Activated naive CD8-positive, alpha-beta T cell treated with anti-CD3 and anti-CD28 coated beads for 36 hours (primary cell): ENCODE results near the gene OTULIN. TPM values are rescaled to one million over a fixed set of nuclear protein-coding genes. Genes with fewer than 3 reads are reported as not detected.

Experiments
- DNase-seq: peaks from one replicate; pipeline ENCODE4 v3.0.0; 2021
- H3K27ac Mint-ChIP-seq: one replicate; pipeline ENCODE4 v1.8.0; 2022; ENCODE audit warnings: mild to moderate bottlenecking, moderate library complexity, mixed read lengths
- H3K27me3 Mint-ChIP-seq: one replicate; pipeline ENCODE4 v1.8.0; 2022; ENCODE audit warnings: mild to moderate bottlenecking, mixed read lengths
- H3K36me3 Mint-ChIP-seq: one replicate; pipeline ENCODE4 v1.8.0; 2021; ENCODE audit warnings: mild to moderate bottlenecking, mixed read lengths
- H3K4me1 Mint-ChIP-seq: one replicate; pipeline ENCODE4 v1.8.0; 2021; ENCODE audit warnings: mixed read lengths
- H3K4me3 Mint-ChIP-seq: one replicate; pipeline ENCODE4 v1.8.0; 2022; ENCODE audit warnings: mild to moderate bottlenecking, moderate library complexity, mixed read lengths
- H3K9me3 Mint-ChIP-seq: one replicate; pipeline ENCODE4 v1.8.0; 2022; ENCODE audit warnings: mixed read lengths
- total RNA-seq, 2 experiments: library from RNA; stranded (reverse); gene quantifications; one replicate each; pipeline ENCODE4 v1.2.3, GENCODE V29; 2021

Gene OTULIN
- total RNA-seq, 2 experiments from 2014 or later, result 68.9 TPM

DNA sequence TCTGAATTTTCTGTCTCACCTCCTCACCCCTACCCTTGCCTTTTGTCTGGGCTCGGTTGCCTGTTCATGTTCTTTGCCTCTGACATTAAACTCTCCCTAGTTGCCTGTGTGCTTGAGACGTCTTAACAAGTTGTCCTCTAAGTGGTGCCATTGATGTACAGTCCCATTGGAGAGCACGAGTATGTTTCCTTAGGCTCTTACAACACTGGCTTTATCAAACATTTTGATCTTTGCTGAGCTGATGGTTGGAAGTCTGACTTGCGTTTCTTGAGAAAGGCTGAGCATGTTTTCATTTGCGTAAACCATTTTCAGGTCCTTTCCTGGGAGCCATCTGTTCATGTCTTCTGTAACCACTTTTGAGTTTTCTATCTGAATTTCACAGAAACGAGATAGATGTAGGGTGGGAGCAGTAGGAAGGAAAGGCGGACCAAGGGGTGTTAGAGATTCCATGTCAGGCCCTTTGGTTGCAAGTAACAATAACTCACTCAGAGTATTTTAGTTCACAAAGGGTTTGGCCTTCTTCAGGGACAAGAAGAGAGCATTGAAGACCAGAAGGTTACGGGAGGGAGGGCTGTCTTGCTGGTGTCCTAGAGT, 35.4 kb downstream of the OTULIN start:
- Mint-ChIP-seq H3K9me3 (no peaks in the 10 kb centered on the region), H3K4me1 (peaks cover 50% of the 10 kb centered on the region), H3K4me3 (no peak overlapping the region), H3K27ac (no peak overlapping the region), H3K36me3 (peaks cover 73% of the 10 kb centered on the region), H3K27me3 (no peaks in the 10 kb centered on the region)
- DNase-seq, result no peak

GRCh38 chr5:14700478-14701436, 36.2 kb downstream of the OTULIN start:
- no peak for DNase-seq
- Mint-ChIP-seq H3K9me3 (no peaks in the 10 kb centered on the region), H3K27me3 (no peaks in the 10 kb centered on the region), H3K36me3 (peaks cover 79% of the 10 kb centered on the region), H3K4me1 (peaks cover 57% of the 10 kb centered on the region), H3K4me3 (no peak overlapping the region), H3K27ac (peak overlapping the region; percentile 49)

DNA sequence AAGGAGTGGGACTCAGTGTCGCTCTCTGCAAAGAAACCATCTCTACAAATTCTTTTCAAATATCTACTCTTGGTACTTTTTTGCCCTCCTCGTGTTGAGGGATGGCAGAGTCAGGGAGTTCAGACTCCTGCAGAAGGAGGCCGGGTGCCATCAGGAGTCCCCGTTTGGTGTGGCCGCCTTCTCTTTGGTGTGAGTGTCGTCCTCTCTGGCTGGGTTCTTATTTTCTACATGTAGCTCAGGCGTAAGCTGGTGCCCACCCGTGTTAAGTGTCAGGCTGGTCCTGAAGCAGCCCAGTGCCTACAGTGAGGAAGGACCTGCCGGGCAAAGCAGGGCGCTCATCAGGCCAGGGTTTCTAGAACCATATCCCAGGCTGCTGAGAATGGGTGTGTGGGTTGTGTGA, 37.0 kb downstream of the OTULIN start:
- H3K9me3 Mint-ChIP-seq, result no peaks in the 10 kb centered on the region
- H3K4me3 Mint-ChIP-seq, result no peak overlapping the region
- no peaks in the 10 kb centered on the region for H3K27me3 Mint-ChIP-seq
- no peak for DNase-seq
- peaks cover 64% of the 10 kb centered on the region for H3K4me1 Mint-ChIP-seq
- H3K27ac Mint-ChIP-seq, result peak overlapping the region; percentile 9
- peaks cover 80% of the 10 kb centered on the region for H3K36me3 Mint-ChIP-seq

DNA sequence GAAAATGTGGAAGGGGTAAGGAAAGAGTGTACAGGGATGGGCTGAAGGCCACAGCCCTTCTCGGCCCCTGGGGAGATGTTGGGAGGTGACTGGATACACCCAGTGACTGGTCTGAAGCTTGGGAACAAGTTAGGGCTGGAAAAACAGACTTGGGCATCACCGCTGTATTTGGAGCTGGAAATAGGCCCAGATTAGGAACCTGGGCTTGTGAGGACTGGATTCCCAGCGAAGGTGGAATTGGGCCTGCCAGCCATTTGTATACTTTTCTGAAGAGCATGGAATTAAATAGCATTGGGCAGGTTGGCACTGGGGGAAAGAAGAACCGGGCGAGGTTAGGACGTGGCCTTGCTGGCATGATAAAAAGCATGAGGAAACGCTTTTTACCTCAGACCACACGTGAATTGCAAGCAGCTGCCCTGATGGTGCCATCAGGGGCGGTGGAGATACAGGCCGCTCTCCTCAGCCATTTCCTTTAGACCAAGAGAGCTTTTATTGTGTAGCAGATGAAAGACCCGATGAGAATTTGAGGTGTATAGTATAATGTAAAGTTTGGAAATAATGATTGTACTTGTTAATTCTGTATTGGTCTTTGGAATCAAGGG, 37.8 kb downstream of the OTULIN start:
- no peaks in the 10 kb centered on the region for H3K27me3 Mint-ChIP-seq
- no peaks in the 10 kb centered on the region for H3K9me3 Mint-ChIP-seq
- no peak for DNase-seq
- H3K27ac Mint-ChIP-seq, result peak overlapping the region; percentile 9
- H3K36me3 Mint-ChIP-seq, result peaks cover 83% of the 10 kb centered on the region
- H3K4me3 Mint-ChIP-seq, result no peak overlapping the region
- H3K4me1 Mint-ChIP-seq, result peaks cover 70% of the 10 kb centered on the region

- Mint-ChIP-seq H3K4me1 (peaks cover 79% of the 10 kb centered on the region), H3K4me3 (no peak overlapping the region)
Observed at GRCh38 chr5:14705556-14705955, 41.0 kb downstream of the OTULIN start.

DNA sequence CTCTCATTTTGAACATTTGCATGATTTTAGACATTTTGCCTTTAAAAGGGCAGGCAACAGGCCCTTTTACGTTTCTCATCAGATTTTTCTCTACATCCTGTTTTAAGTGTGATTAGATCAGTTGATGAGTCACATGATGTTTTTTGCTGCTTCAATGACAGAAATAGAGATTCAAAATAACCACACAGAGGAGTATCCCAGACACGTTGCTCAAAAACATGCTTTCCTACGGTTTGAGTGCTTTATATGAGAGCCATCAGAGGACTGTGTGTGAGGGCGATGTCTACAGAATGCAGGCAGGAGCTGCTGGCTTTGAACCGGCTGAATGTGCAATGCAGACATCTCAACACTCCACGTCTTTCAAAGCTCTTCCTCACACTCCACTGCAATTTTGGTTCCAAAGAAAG, 42.1 kb downstream of the OTULIN start:
- Mint-ChIP-seq H3K36me3 (peaks cover 85% of the 10 kb centered on the region), H3K9me3 (no peaks in the 10 kb centered on the region)

More at GRCh38 chr5:14705556-14705955, 41.0 kb downstream of the OTULIN start:
- DNase-seq, result no peak
- Mint-ChIP-seq H3K36me3 (peaks cover 85% of the 10 kb centered on the region), H3K9me3 (no peaks in the 10 kb centered on the region), H3K27ac (peak overlapping the region; percentile 99), H3K27me3 (no peaks in the 10 kb centered on the region)

DNA sequence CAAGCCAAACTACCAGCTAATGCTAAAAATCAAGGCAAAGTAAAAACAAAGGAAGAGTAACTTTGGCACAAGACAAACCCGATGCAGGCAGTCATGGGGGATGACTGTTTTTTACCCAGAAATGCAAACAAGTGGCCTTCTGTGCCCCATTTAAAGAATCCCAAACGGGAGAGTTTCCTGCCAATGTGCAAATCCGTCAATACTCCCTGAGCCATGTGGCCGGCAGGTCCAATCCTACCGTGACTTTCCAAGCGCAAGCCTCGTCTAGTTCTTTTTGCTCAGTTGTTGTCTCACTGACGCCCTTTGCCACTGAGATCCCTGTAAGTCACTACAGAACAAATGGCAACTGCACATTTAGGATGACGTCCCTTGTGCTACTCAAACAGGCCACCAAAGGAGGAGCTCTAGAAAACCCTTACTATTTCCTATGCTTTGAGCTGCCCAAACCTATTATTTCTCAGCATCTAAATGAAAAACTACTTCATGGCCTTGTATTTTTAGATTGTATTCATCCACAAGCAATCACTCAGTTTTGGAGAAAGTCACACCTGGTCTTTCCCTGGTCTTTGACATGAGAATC, 43.4 kb downstream of the OTULIN start:
- Mint-ChIP-seq H3K9me3 (no peaks in the 10 kb centered on the region), H3K4me1 (peaks cover 60% of the 10 kb centered on the region), H3K36me3 (peaks cover 82% of the 10 kb centered on the region), H3K27me3 (no peaks in the 10 kb centered on the region), H3K27ac (peak overlapping the region; percentile 99), H3K4me3 (no peak overlapping the region)
- no peak for DNase-seq

More for the DNA sequence above, 42.1 kb downstream of the OTULIN start:
- H3K27me3 Mint-ChIP-seq, result no peaks in the 10 kb centered on the region
- peak overlapping the region; percentile 68 for H3K4me3 Mint-ChIP-seq
- peaks cover 71% of the 10 kb centered on the region for H3K4me1 Mint-ChIP-seq
- peak overlapping the region; percentile 99 for H3K27ac Mint-ChIP-seq
- no peak for DNase-seq

DNA sequence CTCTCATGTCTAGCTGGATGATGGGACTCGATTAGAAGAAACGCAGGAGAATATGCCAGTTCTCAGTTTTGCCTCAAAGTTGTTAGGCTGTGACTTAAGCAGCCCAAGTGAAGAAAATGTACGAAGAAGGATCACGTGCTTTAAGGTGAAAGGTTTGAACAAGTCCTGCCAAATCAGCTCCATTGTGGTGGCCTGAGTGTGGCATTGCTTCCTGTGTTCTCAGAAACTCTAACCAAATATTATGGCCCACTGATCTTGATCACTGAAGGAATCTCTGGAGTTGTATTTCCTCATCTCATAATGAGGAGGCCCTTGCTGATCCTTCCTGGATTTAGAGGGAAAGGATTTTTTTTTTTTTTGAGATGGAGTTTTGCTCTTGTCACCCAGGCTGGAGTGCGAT, 44.0 kb downstream of the OTULIN start:
- no peaks in the 10 kb centered on the region for H3K27me3 Mint-ChIP-seq
- H3K4me1 Mint-ChIP-seq, result peaks cover 53% of the 10 kb centered on the region
- peak overlapping the region; percentile 99 for H3K27ac Mint-ChIP-seq
- H3K4me3 Mint-ChIP-seq, result no peak overlapping the region
- no peak for DNase-seq
- H3K36me3 Mint-ChIP-seq, result peaks cover 76% of the 10 kb centered on the region
- H3K9me3 Mint-ChIP-seq, result no peaks in the 10 kb centered on the region

GRCh38 chr5:14710313-14710994, 45.9 kb downstream of the OTULIN start:
- Mint-ChIP-seq H3K4me3 (no peak overlapping the region), H3K9me3 (no peaks in the 10 kb centered on the region), H3K36me3 (peaks cover 65% of the 10 kb centered on the region), H3K27ac (peak overlapping the region; percentile 51), H3K4me1 (peaks cover 36% of the 10 kb centered on the region), H3K27me3 (no peaks in the 10 kb centered on the region)
- no peak for DNase-seq

GRCh38 chr5:14712131-14712530, 47.6 kb downstream of the OTULIN start:
- Mint-ChIP-seq H3K36me3 (peaks cover 50% of the 10 kb centered on the region), H3K27ac (peak overlapping the region; percentile 36), H3K4me1 (peaks cover 20% of the 10 kb centered on the region), H3K9me3 (no peaks in the 10 kb centered on the region), H3K27me3 (no peaks in the 10 kb centered on the region), H3K4me3 (no peak overlapping the region)
- DNase-seq, result no peak

GRCh38 chr5:14712666-14713065, 48.1 kb downstream of the OTULIN start:
- no peak overlapping the region for H3K4me3 Mint-ChIP-seq
- H3K36me3 Mint-ChIP-seq, result peaks cover 47% of the 10 kb centered on the region
- no peak for DNase-seq
- H3K27ac Mint-ChIP-seq, result peak overlapping the region; percentile 36
- H3K27me3 Mint-ChIP-seq, result no peaks in the 10 kb centered on the region
- H3K4me1 Mint-ChIP-seq, result peaks cover 15% of the 10 kb centered on the region
- H3K9me3 Mint-ChIP-seq, result no peaks in the 10 kb centered on the region

- no peak for DNase-seq
- Mint-ChIP-seq H3K27ac (peak overlapping the region; percentile 66), H3K36me3 (peaks cover 45% of the 10 kb centered on the region), H3K4me1 (peaks cover 7% of the 10 kb centered on the region), H3K27me3 (no peaks in the 10 kb centered on the region), H3K9me3 (no peaks in the 10 kb centered on the region), H3K4me3 (no peak overlapping the region)
Observed at GRCh38 chr5:14713476-14714390, 49.2 kb downstream of the OTULIN start.

- Mint-ChIP-seq H3K4me3 (no peak overlapping the region), H3K4me1 (peaks cover 5% of the 10 kb centered on the region), H3K9me3 (no peaks in the 10 kb centered on the region), H3K36me3 (peaks cover 39% of the 10 kb centered on the region), H3K27me3 (no peaks in the 10 kb centered on the region), H3K27ac (no peak overlapping the region)
- no peak for DNase-seq
Observed at GRCh38 chr5:14714706-14715105, 50.2 kb downstream of the OTULIN start.

DNA sequence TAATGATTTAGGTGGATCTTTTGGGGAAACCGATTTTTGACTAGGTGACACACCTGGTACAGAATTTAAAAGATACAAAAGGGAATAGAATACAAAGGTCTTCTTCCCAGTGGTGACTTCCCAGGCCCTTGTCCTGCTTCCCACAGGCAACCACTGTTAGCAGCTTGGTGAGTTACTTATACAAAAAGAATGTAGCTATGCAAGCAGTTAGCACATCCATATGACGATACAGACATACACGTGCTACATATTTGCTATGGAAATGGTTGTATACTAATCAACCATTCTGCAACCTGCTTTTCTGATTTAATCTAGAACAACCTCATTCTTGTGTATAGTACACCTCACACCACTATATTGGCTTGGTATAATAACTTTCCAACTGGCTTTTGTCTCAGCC, 51.0 kb downstream of the OTULIN start:
- Mint-ChIP-seq H3K27ac (no peak overlapping the region), H3K4me3 (no peak overlapping the region), H3K4me1 (peaks cover 8% of the 10 kb centered on the region), H3K27me3 (no peaks in the 10 kb centered on the region), H3K36me3 (peaks cover 33% of the 10 kb centered on the region), H3K9me3 (no peaks in the 10 kb centered on the region)
- no peak for DNase-seq
